Measurements from ENCODE around the gene POU5F1. TPM values are rescaled to one million over a fixed set of nuclear protein-coding genes. Genes with fewer than 3 reads are reported as not detected.
A peak's percentile ranks its signal among the peaks of the same experiment; 100 is the strongest.
"Not testable (repeated sequence)": the region's sequence is repeated elsewhere in the genome, so short reads cannot be mapped to it uniquely, and the experiment has no call there.

POU5F1 gene
- total RNA-seq, 2 donors from 2014 or later: not detected

GRCh38 chr6:31197559-31198305, 27.2 kb upstream of the POU5F1 start:
- peaks cover 47% of the 10 kb centered on the region for H3K4me1 Mint-ChIP-seq

GRCh38 chr6:31196251-31197022, 26.0 kb upstream of the POU5F1 start:
- DNase-seq; ATAC-seq; H3K36me3 Mint-ChIP-seq (ENCODE audit: low read depth): not testable (repeated sequence)

More at GRCh38 chr6:31197559-31198305, 27.2 kb upstream of the POU5F1 start:
- H3K36me3 Mint-ChIP-seq (ENCODE audit: low read depth): peaks cover 5% of the 10 kb centered on the region
- H3K4me3 Mint-ChIP-seq: peak overlapping the region; percentile 94
- no peaks in the 10 kb centered on the region for H3K27me3 Mint-ChIP-seq
- ATAC-seq: peak; percentile 83
- peak; percentile 83 to 91 (median 88) for DNase-seq
- H3K9me3 ChIP-seq (ENCODE audit: control insufficient read depth, low read length, poor library complexity, severe bottlenecking): no peaks in the 10 kb centered on the region
- peak overlapping the region; percentile 97 for H3K27ac Mint-ChIP-seq

GRCh38 chr6:31195308-31195979, 25.0 kb upstream of the POU5F1 start:
- Mint-ChIP-seq H3K27ac (peak overlapping the region; percentile 97), H3K4me1 (peaks cover 33% of the 10 kb centered on the region), H3K4me3 (peak overlapping the region; percentile 94)
- H3K27me3 Mint-ChIP-seq; H3K9me3 ChIP-seq (ENCODE audit: control insufficient read depth, low read length, poor library complexity, severe bottlenecking); DNase-seq; ATAC-seq; H3K36me3 Mint-ChIP-seq (ENCODE audit: low read depth): not testable (repeated sequence)

More at GRCh38 chr6:31196251-31197022, 26.0 kb upstream of the POU5F1 start:
- not testable (repeated sequence) for H3K9me3 ChIP-seq (ENCODE audit: control insufficient read depth, low read length, poor library complexity, severe bottlenecking); H3K27me3 Mint-ChIP-seq
- Mint-ChIP-seq H3K4me3 (peak overlapping the region; percentile 94), H3K4me1 (peaks cover 39% of the 10 kb centered on the region), H3K27ac (peak overlapping the region; percentile 97)

DNA sequence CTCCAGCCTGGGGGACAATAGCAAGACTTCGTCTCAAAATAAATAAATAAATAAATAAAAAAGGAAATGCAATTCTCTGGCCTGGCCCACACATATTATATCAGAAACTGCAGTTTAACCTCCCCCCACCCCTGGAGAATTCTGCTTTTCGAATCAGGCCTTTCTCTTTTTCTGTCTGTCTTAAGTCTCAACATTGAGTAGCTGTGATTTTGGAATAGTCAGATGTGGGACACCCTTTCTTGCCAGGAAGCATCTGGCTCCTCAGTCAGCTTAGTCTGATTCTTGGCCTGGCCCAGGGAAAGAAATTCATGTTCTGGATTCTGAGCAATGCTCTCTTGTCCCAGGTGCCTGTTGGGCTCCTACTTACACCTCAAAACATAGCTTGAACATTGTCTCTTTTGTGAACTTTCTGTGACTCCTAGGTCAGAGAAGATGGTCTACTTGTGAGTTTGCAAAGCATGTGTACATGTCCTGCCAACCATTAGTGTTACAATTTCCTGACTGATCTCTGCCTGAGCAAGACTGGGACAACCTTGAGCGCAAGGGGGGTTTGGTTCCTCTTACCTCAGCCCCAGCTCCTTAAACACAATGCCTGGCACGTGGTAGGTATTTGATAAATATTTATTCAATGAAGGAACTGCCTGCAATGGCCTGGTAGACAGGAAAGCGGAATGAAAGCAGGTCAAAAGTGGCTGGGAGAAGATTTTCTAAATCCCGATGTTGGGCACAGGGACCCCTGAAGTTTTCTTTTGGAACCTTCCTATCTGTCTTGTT, 23.8 kb upstream of the POU5F1 start:
- H3K9me3 ChIP-seq (ENCODE audit: control insufficient read depth, low read length, poor library complexity, severe bottlenecking): no peaks in the 10 kb centered on the region
- no peak for ATAC-seq
- Mint-ChIP-seq H3K4me1 (peaks cover 29% of the 10 kb centered on the region), H3K27me3 (no peaks in the 10 kb centered on the region), H3K4me3 (peak overlapping the region; percentile 49), H3K27ac (peak overlapping the region; percentile 41), H3K36me3 (ENCODE audit: low read depth) (peaks cover 5% of the 10 kb centered on the region)
- DNase-seq: no peak

DNA sequence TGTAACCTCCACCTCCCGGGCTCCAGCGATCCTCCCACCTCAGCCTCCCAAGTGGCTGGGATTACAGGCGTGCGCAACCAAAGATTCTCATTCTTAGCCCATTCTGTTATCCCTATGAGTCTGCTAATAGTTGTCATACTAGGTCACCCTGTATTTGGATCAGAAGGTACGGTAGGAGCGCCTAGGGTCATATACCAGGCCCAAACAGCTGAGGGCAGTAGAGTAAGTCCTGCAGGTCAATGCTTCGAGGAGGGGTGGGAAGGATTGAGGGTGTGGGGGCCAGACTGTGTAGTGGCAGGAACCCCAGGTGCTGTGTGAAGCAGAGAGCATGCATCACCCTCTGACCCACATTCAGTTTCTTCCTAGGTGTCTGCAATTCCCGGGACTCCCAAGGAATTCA, 22.7 kb upstream of the POU5F1 start:
- Mint-ChIP-seq H3K27ac (no peak overlapping the region), H3K4me3 (no peak overlapping the region), H3K4me1 (peaks cover 24% of the 10 kb centered on the region), H3K27me3 (no peaks in the 10 kb centered on the region), H3K36me3 (ENCODE audit: low read depth) (peaks cover 5% of the 10 kb centered on the region)
- no peak for ATAC-seq
- H3K9me3 ChIP-seq (ENCODE audit: control insufficient read depth, low read length, poor library complexity, severe bottlenecking): no peaks in the 10 kb centered on the region
- DNase-seq: no peak

- not testable (repeated sequence) for H3K27me3 Mint-ChIP-seq; H3K9me3 ChIP-seq (ENCODE audit: control insufficient read depth, low read length, poor library complexity, severe bottlenecking); H3K36me3 Mint-ChIP-seq (ENCODE audit: low read depth); H3K4me3 Mint-ChIP-seq; H3K27ac Mint-ChIP-seq; ATAC-seq
- peak; percentile 22 to 29 (median 25) for DNase-seq
- peaks cover 20% of the 10 kb centered on the region for H3K4me1 Mint-ChIP-seq
Observed at GRCh38 chr6:31192431-31193105, 22.1 kb upstream of the POU5F1 start.

DNA sequence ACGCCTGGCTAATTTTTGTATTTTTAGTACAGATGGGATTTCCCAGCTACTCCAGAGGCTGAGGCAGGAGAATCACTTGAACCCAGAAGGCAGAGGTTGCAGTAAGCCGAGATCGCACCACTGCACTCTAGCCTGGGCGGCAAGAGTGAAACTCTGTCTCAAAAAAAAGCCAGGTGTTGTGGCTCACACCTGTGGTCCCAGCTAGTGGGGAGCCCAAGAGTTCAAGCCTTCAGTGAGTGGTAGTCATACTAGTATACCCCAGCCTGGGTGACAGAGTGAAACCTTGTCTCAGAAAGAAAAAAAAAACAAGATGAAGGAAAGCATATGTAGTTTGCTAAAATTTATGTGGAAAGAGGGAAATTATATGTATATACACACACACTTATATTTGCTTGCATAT, 20.0 kb upstream of the POU5F1 start:
- no peak overlapping the region for H3K4me3 Mint-ChIP-seq
- ATAC-seq (no peak), DNase-seq (no peak)
- no peaks in the 10 kb centered on the region for H3K27me3 Mint-ChIP-seq
- H3K9me3 ChIP-seq (ENCODE audit: control insufficient read depth, low read length, poor library complexity, severe bottlenecking): no peaks in the 10 kb centered on the region
- no peak overlapping the region for H3K27ac Mint-ChIP-seq
- H3K4me1 Mint-ChIP-seq: peaks cover 12% of the 10 kb centered on the region
- no peaks in the 10 kb centered on the region for H3K36me3 Mint-ChIP-seq (ENCODE audit: low read depth)

DNA sequence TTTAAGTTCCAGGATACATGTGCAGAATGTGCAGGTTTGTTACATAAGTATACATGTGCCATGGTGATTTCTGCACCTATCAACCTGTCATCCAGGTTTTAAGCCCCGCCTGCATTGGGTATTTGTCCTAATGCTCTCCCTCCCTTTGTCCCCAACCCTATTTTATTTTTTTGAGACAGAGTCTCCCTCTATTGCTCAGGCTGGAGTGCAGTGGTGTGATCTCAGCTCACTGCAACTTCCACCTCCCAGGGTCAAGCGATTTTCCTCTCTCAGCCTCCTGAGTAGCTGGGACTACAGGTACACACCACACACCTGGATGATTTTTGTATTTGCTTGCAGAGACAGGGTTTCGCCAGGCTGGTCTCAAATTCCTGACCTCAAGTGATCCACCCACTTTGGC, 18.7 kb upstream of the POU5F1 start:
- H3K27me3 Mint-ChIP-seq; DNase-seq; ATAC-seq; H3K27ac Mint-ChIP-seq; H3K9me3 ChIP-seq (ENCODE audit: control insufficient read depth, low read length, poor library complexity, severe bottlenecking); H3K4me1 Mint-ChIP-seq; H3K4me3 Mint-ChIP-seq; H3K36me3 Mint-ChIP-seq (ENCODE audit: low read depth): not testable (repeated sequence)

GRCh38 chr6:31187780-31188194, 17.3 kb upstream of the POU5F1 start:
- H3K27me3 Mint-ChIP-seq: no peaks in the 10 kb centered on the region
- no peak for ATAC-seq
- DNase-seq: no peak
- H3K4me3 Mint-ChIP-seq: no peak overlapping the region
- no peaks in the 10 kb centered on the region for H3K9me3 ChIP-seq (ENCODE audit: control insufficient read depth, low read length, poor library complexity, severe bottlenecking)
- H3K4me1 Mint-ChIP-seq: peaks cover 2% of the 10 kb centered on the region
- H3K27ac Mint-ChIP-seq: no peak overlapping the region
- no peaks in the 10 kb centered on the region for H3K36me3 Mint-ChIP-seq (ENCODE audit: low read depth)

- H3K36me3 Mint-ChIP-seq (ENCODE audit: low read depth): no peaks in the 10 kb centered on the region
- H3K4me1 Mint-ChIP-seq: peaks cover 2% of the 10 kb centered on the region
- peak overlapping the region; percentile 56 for H3K27ac Mint-ChIP-seq
- H3K9me3 ChIP-seq (ENCODE audit: control insufficient read depth, low read length, poor library complexity, severe bottlenecking): no peaks in the 10 kb centered on the region
- H3K4me3 Mint-ChIP-seq: no peak overlapping the region
- H3K27me3 Mint-ChIP-seq: no peaks in the 10 kb centered on the region
- DNase-seq (no peak), ATAC-seq (no peak)
Observed at GRCh38 chr6:31186052-31186734, 15.7 kb upstream of the POU5F1 start.

- not testable (repeated sequence) for H3K36me3 Mint-ChIP-seq (ENCODE audit: low read depth); H3K4me1 Mint-ChIP-seq; H3K4me3 Mint-ChIP-seq; H3K9me3 ChIP-seq (ENCODE audit: control insufficient read depth, low read length, poor library complexity, severe bottlenecking); H3K27me3 Mint-ChIP-seq; DNase-seq; ATAC-seq
- peak overlapping the region; percentile 56 for H3K27ac Mint-ChIP-seq
Observed at GRCh38 chr6:31185695-31186051, 15.2 kb upstream of the POU5F1 start.

DNA sequence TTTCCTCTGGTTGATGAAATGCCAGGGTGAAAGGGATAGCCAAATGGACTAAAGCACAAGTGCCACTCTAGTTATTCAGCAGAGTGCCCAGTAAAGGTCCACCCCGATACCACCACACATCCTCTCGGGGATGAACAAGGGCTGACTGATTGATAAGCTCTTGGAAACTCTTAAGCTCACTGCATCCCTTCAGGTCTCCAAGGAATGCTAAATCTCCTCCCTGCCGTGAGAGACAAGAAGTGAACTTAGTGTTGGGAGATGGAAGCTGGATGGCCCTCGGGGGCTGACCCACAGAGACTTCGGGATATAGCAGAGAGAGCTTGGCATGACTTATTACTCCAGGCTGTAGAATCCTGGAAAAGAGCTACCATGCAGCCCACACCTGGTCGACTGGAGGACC, 13.4 kb upstream of the POU5F1 start:
- DNase-seq; H3K36me3 Mint-ChIP-seq (ENCODE audit: low read depth); ATAC-seq; H3K27ac Mint-ChIP-seq; H3K9me3 ChIP-seq (ENCODE audit: control insufficient read depth, low read length, poor library complexity, severe bottlenecking); H3K4me3 Mint-ChIP-seq; H3K4me1 Mint-ChIP-seq; H3K27me3 Mint-ChIP-seq: not testable (repeated sequence)
